Smooth muscle cell of the brain vasculature (primary cell): ENCODE measurements around the gene LARGE1.

Experiments used
- DNase-seq: peaks from one replicate; pipeline ENCODE4 v3.0.0-alpha.2; 2012; ENCODE audit warnings: low read depth, low spot score

Gene LARGE1

DNA sequence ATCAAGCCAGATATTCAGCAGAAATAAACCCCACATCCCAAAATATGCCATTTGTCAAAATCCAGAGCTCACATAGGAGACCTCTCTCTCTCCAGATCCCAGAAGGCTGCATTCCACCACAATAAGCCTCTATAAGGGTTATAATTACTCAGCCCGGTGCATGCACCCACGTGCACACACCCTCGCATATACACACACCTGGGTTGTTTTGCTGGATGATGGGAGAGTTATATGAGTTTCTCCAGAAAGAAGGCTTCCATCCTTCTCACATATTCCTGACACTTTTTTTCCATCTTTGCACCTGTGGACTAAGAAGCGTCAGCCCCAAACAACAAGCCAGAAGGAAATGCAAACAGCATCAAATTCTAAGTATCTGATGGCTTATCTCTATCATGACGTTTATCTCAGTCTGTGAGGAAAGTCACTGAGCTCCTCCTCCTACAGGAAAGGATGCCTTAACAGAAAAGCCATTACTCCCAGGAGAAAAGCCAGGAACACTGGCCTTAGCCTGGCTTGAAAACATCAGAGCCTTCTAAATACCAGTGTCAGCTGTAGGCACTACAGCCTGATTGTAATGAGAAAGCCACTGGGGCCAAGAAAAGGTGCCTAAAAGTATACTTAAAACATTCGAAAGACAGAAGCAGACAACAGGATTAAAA, 253.2 kb downstream of the LARGE1 start:
- no peak for DNase-seq

DNA sequence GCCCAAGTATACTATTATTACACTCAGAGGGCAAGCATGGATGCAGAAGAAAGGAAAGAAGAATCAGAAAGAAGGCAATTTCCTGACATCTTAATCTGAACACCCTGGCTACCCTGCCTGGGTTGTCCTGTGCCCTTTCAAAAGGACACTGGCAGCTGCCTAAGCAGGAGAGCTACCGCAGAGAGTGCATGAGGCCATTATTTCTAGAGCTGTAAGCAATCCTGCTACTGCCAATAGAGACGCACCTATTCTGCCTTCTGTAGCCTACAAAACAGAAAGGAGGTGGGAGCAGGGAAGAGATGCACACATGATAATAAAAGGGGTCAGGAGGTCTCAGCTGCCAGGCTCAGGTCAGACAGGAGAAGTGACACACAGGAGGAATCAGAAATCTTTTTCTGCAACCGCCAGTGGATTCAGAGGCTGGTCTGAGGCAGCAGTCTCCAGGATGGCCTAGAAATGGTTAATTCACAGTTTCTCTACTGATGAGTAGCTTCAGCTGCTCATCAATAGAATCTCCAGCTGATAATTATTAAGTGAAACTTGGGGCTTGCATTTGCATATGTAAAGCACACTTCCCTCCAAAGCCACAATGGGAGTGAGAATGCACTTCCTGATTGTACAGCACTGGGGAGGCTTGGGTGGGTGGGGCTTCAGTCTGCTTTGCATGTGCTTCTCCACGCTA, 253.9 kb downstream of the LARGE1 start:
- no peak for DNase-seq

DNA sequence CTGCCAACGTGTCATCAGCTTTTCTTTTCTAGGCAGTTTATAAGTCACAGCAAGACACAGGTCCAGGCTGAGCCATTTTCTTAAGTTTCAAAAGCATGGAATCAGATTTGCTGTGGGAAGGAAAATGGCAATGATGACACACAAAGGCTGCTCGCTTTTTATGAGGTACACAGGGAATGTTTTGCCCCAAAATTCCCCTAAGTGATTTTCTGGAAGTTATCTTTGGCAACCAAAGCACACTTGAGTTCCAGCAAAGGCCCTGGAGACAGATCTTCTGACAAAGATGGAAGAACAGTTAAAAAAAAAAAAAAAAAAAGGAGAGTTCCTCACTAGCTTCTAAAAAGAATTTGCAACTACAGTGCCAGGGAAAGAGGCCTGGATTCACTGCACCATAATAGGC, 260.8 kb downstream of the LARGE1 start:
- DNase-seq, result no peak

DNA sequence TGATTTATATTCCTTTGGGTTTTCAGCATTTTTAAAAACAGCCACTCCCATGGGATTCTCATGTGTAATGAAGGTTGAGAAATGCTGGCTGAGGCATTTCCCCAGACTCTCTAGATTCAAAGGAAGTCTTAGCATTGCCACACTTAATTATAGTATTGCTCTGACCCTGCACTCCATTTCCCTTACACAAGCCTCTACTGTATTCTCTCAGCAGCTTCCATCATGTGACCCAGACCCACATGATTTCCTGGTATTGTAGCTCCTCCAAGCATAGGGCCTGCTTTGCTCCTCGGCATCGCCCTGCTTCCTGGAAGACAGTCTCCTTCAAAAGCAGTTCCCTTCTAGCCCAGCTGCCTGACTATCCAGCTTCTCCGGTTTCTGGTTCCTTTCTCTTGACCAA, 261.5 kb downstream of the LARGE1 start:
- no peak for DNase-seq

DNA sequence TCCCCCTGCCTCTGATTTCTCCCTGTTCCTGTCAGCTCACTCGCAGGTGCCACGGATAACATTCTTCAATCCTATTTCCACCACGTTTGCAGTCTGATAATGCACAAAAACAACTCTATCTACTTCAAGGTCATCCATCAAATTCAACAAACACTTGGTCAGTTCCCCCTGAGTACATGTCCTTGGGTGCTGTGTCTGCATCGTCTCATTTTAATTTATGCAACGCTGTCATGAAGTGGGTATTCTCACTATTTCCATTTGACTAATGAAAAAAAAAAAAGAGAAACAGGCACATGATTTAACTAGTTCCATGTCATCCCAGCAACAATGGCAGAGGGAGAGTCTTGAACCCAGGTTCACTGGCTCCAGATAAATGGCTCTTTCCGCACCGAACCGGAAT, 262.6 kb downstream of the LARGE1 start:
- DNase-seq, result no peak

DNA sequence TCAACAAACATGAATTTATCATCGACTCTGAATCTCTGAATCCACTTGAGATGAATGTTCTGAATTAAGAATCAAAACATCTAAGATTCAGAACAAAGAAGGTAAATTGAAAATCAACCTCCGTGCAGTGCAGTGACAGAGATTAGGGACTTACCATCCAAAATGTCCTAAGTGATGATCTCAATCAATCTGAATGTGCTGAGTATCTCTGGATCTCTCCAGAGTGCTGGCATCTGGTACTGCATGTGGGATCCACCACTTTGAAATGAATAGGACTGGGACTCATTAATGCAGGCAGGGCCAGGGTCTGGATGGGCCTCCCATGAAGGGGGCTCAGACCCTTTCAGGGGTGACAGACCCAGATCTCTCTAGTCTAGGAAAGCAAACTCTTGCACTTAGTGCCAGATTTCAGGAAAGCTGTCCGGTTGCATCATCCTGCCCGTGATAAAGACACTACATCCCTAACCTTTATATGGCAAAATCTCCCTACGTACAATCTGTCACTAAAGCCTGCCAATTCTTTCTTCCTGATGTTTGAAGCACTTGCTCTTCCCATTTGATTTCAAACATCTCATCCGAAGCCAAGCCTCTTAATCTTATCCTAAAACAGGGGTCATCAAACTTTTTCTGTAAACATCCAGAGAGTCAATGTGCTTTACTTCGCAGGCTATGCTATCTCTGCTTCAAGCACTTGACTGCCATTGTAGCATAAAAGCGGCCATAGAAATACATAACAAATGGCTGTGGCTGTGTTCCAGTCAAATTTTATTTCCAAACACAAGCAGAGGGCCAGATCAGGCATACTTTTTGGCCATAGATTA, 263.3 kb downstream of the LARGE1 start:
- DNase-seq, result no peak

DNA sequence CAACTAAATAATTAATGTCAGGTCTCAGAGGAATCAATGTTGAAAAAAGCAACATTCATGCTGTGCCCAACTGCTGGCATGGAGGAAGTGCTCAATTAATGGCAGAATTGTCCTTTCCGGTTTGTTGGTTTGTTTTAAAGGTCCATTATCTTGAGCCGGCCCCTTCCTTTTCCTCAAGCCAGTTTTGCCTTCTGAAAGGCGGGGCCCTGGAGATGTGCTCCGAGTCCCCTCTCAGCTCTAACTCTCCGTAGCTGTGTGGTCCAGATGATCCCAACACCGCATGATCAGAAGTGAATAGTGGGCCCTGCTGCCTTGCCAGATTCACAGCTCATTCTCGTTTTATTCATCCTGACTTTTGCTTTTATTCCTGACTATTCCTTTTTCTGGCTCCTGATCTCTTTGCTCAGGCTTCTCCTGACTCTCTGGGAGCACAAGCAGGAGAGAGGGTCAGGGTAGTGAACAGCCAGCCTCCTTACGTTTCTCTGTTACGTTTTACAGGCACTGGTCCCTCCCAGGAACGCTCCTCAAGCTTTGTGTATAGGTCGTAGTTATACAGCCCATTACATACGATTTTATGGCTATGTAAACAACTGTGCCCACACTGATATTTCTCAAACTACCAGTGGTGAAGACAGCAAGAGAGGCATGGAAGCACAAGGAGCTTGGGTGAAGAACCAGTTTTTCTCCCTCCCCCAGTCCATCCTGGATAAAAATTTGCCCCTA, 265.9 kb downstream of the LARGE1 start:
- no peak for DNase-seq

DNA sequence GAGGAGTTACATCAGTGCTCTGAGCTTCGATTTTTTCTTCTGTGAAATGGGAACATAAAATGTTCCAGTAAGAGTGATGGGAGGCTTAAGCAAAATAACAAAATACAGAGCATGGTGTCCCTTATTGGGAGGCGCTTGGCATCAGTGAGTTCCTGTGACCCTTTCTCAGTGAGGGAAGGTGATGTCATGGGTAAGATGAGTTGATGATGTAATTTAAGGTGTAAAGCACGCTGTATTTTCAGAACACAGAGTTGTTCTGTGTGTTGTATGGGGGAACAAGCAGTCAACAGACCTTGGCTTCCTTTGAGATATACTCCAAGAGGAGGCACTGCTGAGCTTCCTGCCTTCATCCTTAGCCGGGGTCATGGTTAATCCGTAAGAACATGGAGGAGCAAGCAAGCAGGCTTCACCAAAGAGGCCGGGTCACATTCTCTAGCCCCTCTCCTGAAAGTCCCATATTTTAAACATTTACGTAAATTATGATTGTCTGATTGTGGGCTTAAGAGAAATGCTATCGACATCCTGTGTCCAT, 266.7 kb downstream of the LARGE1 start:
- DNase-seq, result no peak

DNA sequence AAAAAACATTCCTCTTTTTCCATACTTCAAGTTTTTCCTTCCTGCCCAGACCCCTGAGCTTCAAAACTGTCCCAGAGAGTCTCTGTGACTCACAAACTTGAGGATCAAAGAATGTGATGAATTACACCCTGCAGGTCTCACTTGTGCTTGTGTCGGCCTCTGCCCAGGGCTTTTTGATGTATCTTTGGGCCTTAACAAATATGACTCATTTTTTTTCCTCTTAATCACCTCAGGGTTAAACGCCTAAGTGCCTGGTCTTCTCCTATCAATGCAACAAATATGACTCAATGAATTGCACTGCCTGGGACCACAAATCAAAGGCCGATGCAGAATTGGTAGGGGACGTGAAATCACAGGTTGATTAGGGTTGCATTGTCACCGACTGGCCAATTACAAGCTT, 267.7 kb downstream of the LARGE1 start:
- no peak for DNase-seq

DNA sequence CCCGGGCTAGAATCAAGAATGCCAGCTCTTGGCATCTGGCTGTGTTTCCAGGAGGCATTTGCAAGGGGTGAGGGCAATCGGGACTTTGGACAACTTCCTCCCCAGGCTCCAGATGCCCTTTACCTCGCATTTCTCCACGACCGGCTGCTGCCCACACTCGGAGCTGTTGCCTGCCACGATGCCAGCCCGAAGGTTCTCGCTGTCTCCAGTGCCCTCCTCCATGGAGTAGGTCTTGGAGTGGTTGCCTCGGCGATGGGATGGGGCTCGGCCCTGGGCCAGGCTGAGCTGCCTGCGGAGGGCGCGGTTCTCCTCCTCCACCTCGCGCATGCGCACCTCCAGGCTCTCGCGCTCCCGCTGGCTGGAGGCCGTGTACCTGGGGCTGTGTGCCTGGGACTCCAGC, 270.0 kb downstream of the LARGE1 start:
- DNase-seq, result no peak

DNA sequence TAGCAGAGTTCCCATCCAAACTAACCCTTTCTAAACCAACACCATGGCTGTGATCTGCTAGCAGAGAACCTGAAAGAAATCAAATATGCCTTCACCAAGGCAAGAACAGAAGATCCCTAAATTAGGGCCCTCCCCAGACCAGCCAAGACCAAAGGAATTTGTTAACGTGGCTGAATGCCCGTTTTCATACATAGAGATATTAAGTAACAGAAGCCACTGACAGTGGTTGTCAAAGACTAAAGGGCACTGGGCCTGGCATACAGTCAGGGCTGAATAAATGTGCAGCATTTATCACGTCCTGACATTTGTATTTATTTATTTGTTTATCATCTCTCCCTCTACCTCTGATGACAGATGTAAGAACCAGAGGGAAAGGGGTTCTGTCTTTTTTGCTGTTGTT, 271.8 kb downstream of the LARGE1 start:
- DNase-seq, result no peak

DNA sequence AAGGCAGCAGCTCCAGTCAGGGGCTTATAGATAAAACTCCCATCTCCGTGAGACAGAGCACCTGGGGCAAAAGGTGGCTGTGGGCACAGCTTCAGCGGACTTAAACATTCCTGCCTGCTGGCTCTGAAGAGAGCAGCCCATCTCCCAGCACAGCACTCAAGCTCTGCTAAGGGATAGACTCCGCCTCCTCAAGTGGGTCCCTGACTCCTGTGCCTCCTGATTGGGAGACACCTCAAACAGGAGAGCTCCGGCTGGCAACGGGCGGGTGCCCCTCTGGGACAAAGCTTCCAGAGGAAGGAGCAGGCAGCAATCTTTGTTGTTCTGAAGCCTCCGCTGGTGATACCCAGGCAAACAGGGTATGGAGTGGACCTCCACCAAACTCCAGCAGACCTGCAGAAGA, 279.4 kb downstream of the LARGE1 start:
- DNase-seq, result no peak

DNA sequence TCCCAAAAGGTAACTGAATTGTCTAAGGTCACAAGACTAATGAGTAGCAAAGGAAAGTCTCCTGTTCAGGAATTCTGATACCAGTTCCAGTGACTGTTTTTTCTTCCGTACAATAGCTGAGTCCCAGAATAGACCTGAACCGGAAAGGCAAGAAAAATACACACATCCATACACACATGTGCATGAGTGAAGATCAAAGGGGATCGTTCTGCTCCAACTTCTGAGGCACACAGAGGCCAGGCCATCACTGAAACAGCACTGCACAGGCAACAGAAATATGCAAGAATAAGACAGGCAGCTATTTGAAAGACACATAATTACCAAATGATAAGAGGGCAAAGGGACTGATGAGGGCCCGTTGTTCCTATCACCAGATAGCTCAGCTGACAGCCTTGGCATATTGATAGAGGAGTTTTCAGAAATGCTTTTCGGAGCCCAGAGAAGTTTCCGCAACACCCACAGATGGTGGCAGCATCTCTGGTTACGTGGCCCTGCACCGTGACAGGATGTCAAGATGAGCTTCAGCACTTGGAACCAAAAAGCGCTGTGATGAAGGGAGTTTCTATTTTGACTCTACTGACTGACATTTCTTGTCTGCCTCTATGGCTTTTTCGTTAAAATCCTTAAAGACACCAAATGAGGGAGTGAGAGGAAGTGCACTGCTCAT, 280.6 kb downstream of the LARGE1 start:
- DNase-seq, result no peak

DNA sequence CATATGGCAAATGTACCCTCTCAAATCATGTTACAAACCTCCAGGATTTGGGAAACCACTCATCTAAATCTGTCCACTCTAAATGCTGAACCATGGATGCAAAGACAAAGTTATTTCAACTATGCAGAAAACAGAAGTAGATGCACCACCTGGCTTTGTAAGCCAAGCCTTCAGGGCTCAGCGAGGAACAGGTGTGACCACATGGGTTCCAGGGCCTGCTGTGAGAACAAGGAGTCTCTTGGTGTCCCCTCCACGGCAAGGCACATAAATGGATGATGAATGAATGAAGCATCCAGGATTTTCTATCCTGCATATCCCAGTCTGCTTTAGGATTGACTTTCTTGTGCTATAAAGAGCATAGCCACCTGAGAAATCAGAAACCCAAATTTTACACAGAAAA, 284.5 kb downstream of the LARGE1 start:
- no peak for DNase-seq

DNA sequence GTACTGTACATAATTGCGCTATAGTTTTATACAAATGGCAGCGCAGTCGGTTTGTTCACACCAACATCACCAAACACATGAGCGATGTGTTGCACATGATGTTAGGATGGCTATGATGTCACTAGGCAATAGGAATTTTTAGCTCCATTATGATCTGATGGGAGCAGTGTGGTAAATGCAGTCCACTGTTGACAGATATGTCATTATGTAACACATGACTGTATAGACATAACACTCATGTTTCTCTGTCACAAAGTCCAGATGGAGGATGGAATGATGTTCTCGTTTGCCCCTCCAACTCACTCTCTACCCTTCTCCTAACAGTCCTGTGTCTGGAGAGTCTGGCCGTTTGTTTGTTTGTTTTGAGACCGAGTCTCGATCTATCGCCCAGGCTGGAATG, 288.5 kb downstream of the LARGE1 start:
- no peak for DNase-seq

DNA sequence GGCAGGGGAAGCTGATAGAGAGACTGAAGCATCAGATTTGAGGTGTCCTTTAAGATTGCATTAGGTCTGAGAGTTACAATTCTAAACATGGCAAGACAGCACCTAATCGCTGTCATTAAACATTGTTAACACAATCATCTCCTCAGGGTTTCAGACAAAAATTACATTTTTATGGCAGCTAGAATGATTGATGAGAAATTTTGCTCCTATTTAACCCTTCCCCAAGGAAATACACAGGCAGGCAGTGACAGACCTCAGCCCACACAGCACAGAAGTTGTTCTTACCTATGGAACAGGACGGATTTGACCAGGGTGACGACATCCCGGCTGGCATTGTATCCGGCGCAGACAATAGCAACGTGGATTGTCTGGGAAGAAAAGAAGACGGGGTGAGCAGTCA, 294.3 kb downstream of the LARGE1 start:
- no peak for DNase-seq

DNA sequence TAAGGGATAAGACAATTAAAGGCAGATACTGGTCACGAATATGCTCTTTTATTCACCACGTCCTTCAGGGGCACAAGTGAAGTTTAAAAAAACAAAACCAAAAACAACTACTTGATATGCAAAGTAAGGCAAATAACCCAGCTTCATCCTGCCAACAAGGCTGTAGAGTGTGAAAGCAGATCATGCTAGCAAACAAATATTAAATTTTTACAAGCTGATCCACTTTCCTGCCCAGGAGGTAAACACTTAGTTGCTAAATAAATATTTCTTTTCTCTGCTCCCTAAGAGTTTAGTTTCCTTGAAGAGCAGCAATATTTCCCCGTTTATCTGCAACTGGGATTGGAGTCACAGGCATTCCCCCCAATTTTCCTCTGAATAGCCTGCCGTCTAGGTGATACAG, 300.2 kb downstream of the LARGE1 start:
- DNase-seq, result no peak

DNA sequence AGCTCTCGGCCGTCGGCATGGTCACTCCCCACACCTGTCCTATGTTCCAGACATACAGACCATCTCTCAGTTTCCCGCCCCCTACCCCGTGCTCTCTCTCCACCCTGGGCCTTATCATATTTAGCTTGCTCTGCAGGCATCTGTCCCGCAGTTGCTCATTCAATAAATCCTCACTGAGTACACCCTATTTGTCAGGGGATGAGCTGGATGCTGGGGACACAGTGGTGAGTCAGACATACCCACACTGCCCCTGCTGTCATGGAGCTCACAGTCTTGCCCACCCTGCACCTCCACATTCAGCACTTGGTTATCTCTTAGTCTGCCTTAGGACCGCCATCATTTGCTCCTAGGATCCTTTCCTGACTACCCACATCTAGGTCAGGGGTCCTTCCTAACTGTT, 313.8 kb downstream of the LARGE1 start:
- no peak for DNase-seq

DNA sequence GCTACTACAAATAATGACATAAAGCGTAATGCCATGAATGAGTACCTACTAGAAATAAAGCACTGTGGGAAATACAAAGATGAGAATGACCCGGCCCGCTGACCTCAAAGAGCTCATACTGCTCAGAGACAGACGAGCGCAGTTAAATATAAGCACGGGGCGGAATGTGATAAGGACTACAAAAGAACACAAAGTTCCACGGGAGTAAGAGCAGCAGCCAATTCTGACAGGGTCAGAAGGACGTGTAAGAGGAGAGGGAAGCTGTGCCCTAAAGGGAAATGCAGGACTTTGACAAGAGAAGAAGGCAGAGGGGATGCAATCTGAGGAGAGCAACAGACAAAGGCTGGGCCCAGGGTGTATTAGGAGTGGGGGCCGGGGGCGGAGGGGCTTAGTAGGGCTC, 314.6 kb downstream of the LARGE1 start:
- DNase-seq, result no peak

DNA sequence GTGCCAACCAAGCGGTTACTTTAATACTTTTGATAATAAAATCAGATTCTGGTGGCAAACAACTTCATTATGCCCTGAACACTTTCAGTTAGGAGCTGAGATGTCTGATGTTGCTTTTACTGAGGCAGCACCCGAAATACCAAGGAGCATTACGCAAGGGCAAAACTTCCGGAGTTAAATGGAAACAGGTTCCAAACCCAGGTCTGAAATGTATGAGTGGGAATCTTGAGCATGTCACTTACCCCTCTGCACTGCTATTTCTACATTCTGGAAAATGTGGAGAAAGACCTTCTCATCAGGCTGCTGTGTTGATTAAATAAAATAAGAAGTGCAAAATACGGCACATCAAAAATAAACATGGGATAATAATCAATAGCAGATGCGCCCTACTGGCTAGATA, 315.1 kb downstream of the LARGE1 start:
- no peak for DNase-seq

DNA sequence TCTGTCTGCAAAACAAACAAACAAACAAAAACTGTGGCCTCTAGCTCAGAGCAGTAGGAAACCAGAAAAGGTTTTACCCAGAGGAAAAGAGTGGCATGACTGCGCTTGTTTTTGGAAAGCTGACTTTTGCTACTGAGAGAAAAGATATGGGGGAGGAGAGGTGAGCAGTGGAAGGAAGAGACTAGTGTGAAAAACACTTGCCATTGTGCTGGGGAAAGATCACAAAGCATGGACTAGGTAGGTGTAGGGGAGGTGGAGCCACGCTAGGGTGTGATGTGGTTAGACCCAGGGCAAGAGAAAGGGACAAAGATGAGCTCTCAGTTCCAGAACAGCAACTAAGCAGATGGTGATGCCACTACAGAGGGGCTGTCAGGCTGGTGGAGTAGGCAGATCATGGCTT, 319.2 kb downstream of the LARGE1 start:
- DNase-seq, result no peak
